ENCODE data around the gene ACO2. TPM values are rescaled to one million over a fixed set of nuclear protein-coding genes. Genes with fewer than 3 reads are reported as not detected.
"Not testable (repeated sequence)": the region's sequence is repeated elsewhere in the genome, so short reads cannot be mapped to it uniquely, and the experiment has no call there.

ACO2 gene
- polyA plus RNA-seq (2014; cell fraction: cytosol; rRNA removed) = 62.2 and 66.7 TPM in 2 replicates
- polyA plus RNA-seq (2014; cell fraction: nucleus; rRNA removed) = 53.0 and 66.4 TPM in 2 replicates

- peak; percentile 99 for DNase-seq (ENCODE audit: low spot score)
Observed at GRCh38 chr22:41468381-41469217, at the start of gene ACO2, which contains the start of gene PHF5A. ACO2 (plus strand) TSS chr22:41469117; CDS start chr22:41469147, 30 bp downstream. PHF5A (minus strand) TSS chr22:41468692; CDS start chr22:41468653, 39 bp downstream.

DNA sequence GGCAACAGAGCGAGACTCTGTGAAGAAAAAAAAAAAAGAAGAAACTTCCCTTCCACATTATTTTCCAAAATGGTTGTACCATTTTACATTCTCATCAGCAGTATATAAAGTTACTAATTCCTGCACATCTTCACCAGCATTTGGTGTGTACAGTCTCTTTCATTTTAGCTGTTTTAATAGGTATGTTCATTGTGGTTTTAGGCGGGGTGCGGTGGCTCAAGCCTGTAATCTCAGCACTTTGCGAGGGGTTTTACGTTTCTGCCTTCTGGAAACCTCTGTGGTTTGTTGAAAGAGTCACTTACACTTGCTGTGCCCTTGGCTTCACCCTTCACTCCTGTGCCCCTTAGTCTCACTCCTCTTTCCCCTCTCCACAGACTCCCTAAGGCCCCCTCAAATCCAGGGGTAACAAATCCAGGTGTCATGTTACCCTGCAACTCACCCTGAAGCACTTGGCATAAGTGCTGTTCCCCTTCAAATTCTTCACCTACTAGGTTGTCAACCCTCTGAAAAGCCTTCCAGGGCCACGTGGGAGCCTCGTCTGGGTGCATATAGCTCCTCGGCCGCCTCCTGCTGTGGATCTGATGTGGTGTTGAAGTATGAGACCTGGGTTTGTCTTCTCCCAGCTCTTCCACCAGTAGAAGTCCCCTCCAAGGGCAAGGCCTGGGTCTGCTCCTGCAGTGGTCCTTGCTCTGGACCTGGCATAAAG is 43.1 kb upstream of the ACO2 start:
- DNase-seq (ENCODE audit: low spot score) = no peak

DNA sequence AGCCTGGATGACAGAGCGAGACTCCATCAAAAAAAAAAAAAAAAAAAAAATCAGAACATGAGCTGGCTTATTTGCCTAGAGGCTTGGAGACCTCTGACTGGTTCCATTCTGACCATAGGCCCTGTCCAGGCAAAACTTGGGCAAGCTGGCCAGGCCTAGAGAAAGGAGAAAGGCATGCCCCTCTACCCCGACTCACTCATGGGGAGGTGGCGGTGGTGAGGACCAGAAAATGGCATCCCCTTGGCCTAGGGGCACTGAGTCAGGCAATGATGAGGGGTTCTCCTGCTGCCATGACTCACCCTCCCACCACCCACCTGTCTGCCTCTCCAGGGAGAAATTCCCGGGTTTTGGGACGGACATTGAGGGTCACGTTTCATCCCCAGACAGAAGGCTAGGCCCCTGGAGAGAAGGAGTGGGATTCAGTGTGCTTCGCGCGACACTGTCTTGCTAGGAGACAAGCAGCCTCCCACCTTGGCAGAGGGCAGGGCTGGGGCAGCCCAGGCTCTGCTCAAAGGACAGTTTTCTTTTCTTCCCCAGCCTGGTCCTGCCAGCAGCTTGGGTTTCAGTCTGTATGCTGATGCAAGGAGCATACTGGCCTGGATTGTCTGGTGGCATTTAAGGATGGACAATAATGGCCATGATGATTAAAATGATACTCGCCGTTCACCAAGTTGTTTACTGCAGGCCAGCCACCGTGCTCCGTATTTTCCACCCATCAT is 39.5 kb upstream of the ACO2 start:
- no peak for DNase-seq (ENCODE audit: low spot score)

DNA sequence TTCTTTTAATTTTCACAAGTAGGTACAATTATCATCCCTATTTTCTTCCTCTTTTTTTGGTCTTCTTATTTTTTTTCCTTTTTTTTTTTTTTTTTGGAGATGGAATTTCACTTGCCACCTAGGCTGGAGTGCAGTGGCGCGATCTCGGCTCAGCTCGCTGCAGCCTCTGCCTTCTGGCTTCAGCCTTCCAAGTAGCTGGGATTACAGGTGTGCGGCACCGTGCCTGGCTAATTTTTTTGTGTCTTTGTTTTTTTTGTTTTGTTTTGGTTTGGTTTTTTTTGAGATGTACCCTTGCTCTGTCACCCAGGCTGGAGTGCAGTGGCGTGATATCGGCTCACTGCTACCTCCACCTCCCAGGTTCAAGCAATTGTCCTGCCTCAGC is 39.0 kb upstream of the ACO2 start:
- DNase-seq (ENCODE audit: low spot score) = no peak

DNA sequence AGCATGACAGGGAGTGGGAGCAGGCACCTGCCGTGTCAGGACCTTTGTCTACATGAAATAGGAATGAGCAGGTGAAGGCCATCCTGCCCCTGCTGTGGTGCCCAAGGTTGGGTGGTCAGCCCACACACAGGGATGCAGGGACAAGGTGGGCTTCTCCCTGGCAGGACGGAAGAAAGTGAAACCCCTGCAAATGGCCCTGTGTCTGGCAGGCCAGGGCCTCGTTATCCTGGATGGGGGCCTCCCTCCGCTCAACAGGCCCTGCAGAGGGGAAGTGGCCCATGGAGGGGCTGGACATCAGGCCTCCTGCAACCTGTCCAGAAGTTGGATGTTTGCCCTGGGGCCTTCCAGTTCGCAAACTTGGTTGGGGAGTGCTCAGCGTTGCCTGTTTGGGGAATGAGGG is 37.3 kb upstream of the ACO2 start:
- DNase-seq (ENCODE audit: low spot score) = no peak

- not testable (repeated sequence) for DNase-seq (ENCODE audit: low spot score)
Observed at GRCh38 chr22:41433480-41433879, 35.4 kb upstream of the ACO2 start.

DNA sequence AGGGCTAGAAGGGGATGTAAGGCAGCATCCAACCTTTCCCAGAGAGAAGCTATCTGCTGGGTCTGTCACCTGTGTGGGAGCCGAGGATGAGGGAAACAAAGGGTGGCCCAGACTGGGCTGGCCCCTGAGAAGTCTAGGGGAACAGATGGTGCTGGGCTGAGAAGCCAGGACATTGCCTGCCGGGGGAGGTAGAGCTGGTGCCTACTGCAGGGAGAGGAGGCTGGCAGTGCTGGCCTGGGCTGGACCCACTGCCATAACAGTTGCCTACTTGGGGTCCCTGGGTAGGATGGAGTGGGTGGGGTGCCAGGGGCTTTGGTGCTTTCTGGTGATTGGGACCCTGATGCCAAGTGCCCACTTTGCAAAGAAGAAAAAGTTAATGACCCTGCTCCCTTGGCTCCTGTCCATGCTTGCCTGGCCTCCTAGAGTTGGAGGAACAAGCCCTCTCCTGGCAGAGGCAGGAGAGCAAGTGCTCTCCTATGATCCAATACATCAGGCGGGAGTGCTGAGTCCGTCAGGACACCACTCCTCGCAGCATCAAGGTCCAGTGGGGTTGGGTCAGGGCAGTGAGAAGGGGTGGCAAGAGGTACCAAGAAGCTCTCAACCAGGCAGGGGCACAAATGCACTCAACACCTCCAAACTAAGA is 34.4 kb upstream of the ACO2 start:
- DNase-seq (ENCODE audit: low spot score) = not testable (repeated sequence)

- no peak for DNase-seq (ENCODE audit: low spot score)
Observed at GRCh38 chr22:41435560-41435959, 33.4 kb upstream of the ACO2 start.

GRCh38 chr22:41436322-41437113 is 32.4 kb upstream of the ACO2 start:
- DNase-seq (ENCODE audit: low spot score) = no peak

DNA sequence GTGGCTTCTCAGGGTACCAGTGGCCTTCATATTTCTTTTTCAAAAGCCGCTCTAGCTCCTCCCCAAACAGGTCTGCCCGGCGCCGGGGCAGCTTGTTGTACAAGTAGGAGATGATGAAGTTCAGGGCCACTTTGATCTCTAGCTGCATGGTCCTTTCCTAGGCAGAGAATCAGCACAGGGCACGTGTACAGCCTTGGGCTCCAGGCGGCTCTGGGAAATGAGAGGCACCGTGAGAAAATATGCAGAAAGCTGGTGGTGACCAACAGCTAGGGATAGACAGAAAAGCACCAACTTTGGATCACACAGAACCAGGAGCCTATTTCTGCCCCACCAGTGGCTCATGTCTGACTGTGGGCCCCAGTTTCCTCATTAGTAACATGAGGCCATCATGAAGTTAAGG is 31.7 kb upstream of the ACO2 start:
- no peak for DNase-seq (ENCODE audit: low spot score)

DNA sequence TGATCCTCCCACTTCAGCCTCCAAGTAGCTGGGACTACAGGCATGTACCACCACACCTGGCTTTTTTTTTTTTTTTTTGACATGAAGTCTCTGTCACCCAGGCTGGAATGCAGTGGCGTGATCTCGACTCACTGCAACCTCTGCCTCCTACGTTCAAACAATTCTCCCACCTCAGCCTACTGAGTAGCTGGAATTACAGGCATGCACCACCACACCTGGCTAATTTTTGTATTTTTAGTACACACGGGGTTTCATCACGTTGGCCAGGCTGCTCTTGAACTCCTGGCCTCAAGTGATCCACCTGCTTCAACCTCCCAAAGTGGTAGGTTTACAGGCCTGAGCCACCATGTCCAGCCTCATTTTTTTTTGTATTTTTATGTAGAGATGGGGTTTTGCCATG is 28.4 kb upstream of the ACO2 start:
- DNase-seq (ENCODE audit: low spot score) = not testable (repeated sequence)

GRCh38 chr22:41442240-41442792 is 26.6 kb upstream of the ACO2 start:
- DNase-seq (ENCODE audit: low spot score) = no peak

DNA sequence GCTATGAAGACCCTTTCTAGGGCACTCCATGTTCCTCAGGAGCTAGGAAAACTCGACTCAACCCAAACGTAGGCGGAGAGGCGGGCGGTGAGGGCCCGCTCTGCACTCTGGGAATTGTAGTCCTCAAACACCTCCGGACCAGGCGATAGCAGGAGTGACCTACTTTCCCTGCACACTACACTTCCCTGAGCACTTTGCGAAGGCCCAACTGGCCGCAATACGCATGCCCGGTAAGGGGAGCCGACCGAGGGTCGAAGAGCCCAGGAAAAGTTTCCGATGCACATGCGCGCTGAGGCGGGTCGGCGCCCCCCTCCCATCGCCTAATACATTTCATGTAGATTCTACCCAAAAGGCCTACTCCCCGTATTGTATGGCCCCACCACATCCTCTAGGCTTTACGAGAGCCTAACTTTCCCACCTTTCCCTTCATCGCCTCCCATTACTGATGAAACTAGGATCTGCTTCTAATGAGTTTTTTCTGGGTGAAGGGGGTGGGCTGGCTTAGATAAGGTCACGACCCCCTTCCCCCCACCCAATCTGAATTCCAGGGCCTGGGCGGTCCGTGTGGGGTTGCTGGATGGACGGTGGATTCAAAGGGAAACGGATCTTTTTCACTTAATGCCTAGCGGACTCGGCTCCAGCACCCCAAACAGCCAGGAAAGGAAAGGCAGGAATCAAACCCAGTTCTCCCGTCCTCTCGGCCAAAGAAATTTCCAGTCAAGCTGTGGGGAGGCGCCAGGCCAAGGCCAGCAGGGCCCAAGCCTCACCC is 24.4 kb upstream of the ACO2 start:
- DNase-seq (ENCODE audit: low spot score) = peak; percentile 99

DNA sequence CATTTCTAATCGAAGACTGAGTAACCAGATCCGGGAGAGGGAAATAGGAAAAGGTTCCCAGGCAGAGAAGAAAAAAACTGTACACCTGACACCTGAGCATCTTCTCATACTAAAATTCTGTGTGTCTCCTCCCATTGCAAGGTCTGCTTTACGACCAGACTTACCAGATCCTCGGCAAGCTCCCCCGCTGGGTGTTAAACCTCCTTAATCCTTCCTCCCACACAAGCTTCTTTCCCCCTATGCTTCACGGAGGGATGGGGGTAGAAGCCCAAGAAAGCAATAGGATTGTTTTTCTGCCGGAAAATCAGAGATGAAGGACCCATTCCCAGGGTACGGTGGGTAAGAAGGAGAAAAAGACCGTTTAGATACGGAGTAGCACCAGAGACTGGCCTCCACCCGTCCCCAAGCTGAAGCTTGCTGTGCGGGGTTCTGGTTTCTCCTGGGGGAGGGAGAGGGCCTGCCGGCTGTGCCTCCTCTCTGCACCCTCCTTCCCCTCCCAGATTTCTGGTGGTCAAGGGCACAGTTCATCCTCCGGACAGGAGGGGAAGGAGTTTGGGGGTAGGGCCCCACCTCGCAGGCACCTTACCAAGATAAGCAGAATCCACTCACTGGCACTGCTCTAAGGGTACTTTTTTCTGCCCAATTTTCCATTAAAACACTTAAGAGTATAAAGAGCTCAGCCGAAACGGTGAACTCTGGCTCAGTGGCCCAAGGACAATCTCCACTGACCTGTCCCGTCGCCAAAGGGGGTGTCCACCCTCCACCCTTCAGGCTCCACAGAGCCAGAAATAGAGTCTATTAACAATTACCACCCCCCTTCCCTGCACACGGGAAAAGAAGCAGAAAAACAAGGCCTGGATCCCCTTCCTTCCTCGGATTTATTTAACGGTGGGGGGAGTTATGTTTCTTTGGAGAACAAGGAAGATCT is 23.5 kb upstream of the ACO2 start:
- peak; percentile 29 for DNase-seq (ENCODE audit: low spot score)

- DNase-seq (ENCODE audit: low spot score) = no peak
Observed at GRCh38 chr22:41446057-41446501, 22.8 kb upstream of the ACO2 start.

DNA sequence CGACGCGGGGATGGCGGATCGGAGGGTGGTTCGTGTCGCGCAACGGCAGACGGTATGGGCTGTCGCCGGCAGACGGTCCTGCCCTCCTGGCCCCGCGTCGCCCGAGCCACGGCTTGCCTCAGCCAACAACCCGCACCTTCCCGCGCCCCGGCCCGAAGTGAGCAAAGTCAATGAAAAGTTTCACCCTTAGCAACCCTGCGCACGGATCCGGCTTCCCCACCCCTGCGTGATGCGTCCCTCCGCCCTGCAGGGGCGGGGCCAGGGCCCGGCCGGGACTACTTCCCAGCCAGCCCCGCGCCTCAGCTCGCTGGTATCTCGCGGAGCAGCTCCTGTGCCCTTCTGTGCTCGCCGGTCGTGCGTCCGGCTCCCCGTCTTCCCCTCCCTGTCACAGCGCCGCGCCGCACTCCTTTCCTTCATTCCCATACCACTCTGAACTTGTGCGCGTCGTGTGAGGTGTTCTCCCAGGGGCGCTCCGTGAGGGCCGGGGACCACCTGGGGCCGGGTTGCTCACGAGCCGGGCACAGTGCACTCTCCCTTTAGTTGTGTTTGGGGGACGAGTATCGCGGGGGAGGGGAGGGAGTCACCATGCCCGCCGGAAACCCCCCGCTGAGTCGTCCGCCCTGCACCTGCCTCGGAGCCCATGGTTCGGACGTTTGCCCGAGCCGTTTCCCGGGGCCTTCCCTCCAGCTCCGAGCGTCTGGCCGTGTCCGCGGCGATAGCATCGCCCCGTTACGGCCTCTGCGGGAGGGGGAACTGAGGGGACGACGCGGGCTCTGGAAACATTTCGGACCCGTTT is 22.1 kb upstream of the ACO2 start, which contains the start of gene TOB2:
TOB2 (minus strand) TSS at position 163 of the 796 bp plus-strand sequence. CDS start 9,456 bp downstream, outside the sequence.
- DNase-seq (ENCODE audit: low spot score) = peak; percentile 96

Data from SK-N-DZ (cell line).